HUES64 (cell line): ENCODE results near the gene CDK6.

Source experiments
- H3K27ac ChIP-seq: 2 replicates; pipeline ENCODE4 v1.7.0; 2013; ENCODE audit warnings: low read depth, low read length, inconsistent platforms
- H3K27me3 ChIP-seq: 2 replicates; pipeline ENCODE4 v1.6.1; 2013; ENCODE audit warnings: mild to moderate bottlenecking, low read length; ENCODE audit not compliant: insufficient read depth
- H3K36me3 ChIP-seq: 2 replicates; pipeline ENCODE4 v1.6.1; 2013; ENCODE audit warnings: mild to moderate bottlenecking, low read length; ENCODE audit not compliant: insufficient read depth
- H3K4me1 ChIP-seq: 2 replicates; pipeline ENCODE4 v1.6.1; 2013; ENCODE audit warnings: mild to moderate bottlenecking, low read length, moderate library complexity; ENCODE audit not compliant: insufficient read depth
- H3K4me3 ChIP-seq: 2 replicates; pipeline ENCODE4 v1.5.1; 2013; ENCODE audit warnings: mild to moderate bottlenecking, low read length, moderate library complexity
- H3K9ac ChIP-seq: 2 replicates; pipeline ENCODE4 v1.6.1; 2013; ENCODE audit warnings: mild to moderate bottlenecking, low read depth, low read length
- H3K9me3 ChIP-seq: 2 replicates; pipeline ENCODE4 v1.6.1; 2013; ENCODE audit warnings: low read depth, low read length; ENCODE audit not compliant: insufficient read depth
- WGBS: fragments of 150-250, 120-280 bp; methylation state at CpG from one replicate; pipeline ENCODE4 v1.1.7; 2013; ENCODE audit warnings: missing lambda C conversion rate; 5-methylcytosine and 5-hydroxymethylcytosine counted together

The CDK6 gene

DNA sequence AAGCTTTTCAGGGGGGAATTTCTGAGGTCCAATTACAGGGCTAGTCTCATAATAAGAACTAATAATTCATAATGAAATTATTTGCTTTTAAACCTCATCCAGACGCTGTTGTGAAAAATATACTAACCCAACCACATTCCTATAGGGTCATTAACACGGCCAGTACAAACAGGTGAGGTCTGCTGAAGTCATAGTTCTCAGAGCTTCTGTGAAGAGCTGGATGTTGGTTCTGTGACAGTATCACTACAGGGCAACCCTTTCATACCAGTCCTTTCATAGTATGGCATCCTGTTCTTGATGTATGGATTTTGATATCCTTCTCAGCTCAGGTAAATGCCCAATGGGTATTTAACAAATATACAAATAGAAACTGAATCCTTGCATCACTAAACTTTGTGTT is 183.8 kb downstream of the CDK6 start:
- 100% methylated on average over 2 of the region's 2 CpGs for WGBS
- Histone ChIP-seq H3K27ac (no peak overlapping the region), H3K4me1 (0 out of 2 replicates have a peak, but pooled peaks cover 4% of the 10 kb centered on the region)

DNA sequence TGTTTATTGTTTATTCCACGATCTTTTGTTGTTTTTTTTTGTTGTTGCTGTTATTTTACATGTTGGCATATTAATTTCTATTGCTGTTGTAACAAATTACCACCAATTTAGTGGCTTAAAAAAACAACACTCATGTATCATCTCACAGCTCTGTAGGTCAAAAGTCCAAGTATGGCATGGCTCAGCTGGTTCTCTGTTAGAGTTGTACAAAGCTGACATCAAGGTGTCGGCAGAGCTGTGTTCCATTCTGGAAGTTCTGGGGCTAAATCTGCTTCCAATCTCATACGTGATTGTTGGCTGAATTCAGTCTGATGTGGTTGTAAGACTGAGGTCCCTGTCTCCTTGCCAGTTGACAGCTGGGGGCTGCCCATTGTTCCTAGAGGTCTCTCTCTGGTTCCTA is 186.0 kb downstream of the CDK6 start:
- Histone ChIP-seq H3K27ac (no peak overlapping the region), H3K9ac (no peak overlapping the region), H3K4me3 (no peak overlapping the region), H3K36me3 (no peaks in the 10 kb centered on the region), H3K9me3 (no peaks in the 10 kb centered on the region), H3K4me1 (peaks cover 8% of the 10 kb centered on the region; the same call in 1 of the 2 replicates), H3K27me3 (no peaks in the 10 kb centered on the region)
- 84% methylated on average over 3 of the region's 3 CpGs for WGBS

More for the DNA sequence above, 183.8 kb downstream of the CDK6 start:
- Histone ChIP-seq H3K27me3 (no peaks in the 10 kb centered on the region), H3K9me3 (no peaks in the 10 kb centered on the region), H3K9ac (no peak overlapping the region), H3K4me3 (no peak overlapping the region), H3K36me3 (no peaks in the 10 kb centered on the region)

DNA sequence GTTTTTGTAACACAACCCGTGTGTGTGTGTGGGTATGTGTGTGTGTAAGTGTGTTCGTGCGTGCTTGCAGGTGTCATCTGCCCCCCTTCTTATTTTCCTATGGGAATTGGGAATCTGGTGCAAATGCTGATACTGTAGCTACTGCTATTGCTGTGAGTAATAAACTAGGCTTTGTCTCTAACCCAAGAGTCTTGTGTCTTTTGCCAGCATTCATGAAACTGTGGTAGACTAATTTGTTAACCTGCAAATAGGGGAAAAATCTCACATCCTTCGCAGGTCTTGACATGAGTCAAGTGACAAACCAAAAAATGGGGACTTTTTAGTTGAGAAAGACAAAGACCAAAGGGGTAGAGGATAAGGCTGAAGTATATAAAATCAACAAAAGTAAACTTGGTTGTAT is 188.3 kb downstream of the CDK6 start:
- peaks cover 11% of the 10 kb centered on the region; the same call in 1 of the 2 replicates for H3K4me1 ChIP-seq
- H3K9ac ChIP-seq, result no peak overlapping the region
- no peaks in the 10 kb centered on the region for H3K9me3 ChIP-seq
- no peak overlapping the region for H3K4me3 ChIP-seq
- H3K27me3 ChIP-seq, result no peaks in the 10 kb centered on the region
- H3K36me3 ChIP-seq, result no peaks in the 10 kb centered on the region
- H3K27ac ChIP-seq, result no peak overlapping the region
- 93% methylated on average over 4 of the region's 4 CpGs for WGBS

DNA sequence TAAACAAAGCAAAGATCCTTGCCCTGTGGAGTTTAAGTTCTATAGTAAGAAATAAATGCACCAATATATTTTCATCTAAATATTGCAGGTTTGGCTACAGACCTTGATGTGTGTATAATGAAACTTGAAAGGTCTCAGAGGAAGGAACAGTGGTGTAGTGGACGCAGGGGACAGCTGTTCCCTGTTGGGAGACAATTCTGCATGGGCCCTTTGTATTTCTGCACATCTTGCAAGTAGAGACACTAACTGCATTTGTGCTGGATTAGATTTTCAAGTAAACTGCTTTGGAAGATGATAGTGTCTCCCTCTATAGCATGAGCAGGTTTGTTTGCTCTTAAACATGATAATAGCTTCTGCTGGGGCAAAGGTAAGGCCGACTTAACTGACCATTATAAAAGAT is 188.7 kb downstream of the CDK6 start:
- Histone ChIP-seq H3K36me3 (no peaks in the 10 kb centered on the region), H3K27me3 (no peaks in the 10 kb centered on the region), H3K9me3 (no peaks in the 10 kb centered on the region), H3K4me3 (no peak overlapping the region), H3K9ac (no peak overlapping the region), H3K27ac (no peak overlapping the region), H3K4me1 (peaks cover 11% of the 10 kb centered on the region; the same call in 1 of the 2 replicates)
- WGBS, result 89% methylated on average over 2 of the region's 2 CpGs

DNA sequence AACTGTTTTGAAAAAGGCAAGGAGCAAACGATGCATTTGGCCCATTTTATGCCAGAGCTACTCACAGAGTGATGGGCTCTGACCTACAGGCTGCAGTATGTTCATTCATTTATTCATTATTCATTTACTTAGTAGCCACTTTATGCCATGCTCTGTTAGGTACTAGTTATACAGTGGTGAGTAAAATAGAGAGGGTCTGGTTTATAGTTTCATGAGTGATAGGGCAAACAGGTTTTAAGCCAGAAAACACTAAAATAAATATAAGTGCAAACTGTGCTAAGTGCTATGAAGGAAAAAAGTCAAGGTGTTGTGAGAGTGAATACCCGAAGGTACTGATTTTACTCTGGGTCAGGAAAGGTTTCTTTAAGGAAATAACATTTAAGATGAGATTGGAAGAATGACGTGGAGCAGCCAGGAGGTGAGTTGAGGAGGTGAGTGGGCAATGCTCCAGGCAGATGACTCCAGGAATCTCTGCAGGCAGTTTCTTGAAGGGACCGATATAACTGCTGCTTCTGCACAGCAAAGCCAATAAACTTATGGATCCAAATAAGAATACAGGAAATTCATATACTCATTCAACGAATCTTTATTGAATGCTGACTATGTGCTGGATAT is 189.3 kb downstream of the CDK6 start:
- Histone ChIP-seq H3K9me3 (no peaks in the 10 kb centered on the region), H3K9ac (no peak overlapping the region), H3K27ac (no peak overlapping the region), H3K36me3 (no peaks in the 10 kb centered on the region), H3K4me1 (peaks cover 11% of the 10 kb centered on the region; the same call in 1 of the 2 replicates), H3K4me3 (no peak overlapping the region), H3K27me3 (no peaks in the 10 kb centered on the region)
- WGBS, result 92% methylated on average over 4 of the region's 5 CpGs

DNA sequence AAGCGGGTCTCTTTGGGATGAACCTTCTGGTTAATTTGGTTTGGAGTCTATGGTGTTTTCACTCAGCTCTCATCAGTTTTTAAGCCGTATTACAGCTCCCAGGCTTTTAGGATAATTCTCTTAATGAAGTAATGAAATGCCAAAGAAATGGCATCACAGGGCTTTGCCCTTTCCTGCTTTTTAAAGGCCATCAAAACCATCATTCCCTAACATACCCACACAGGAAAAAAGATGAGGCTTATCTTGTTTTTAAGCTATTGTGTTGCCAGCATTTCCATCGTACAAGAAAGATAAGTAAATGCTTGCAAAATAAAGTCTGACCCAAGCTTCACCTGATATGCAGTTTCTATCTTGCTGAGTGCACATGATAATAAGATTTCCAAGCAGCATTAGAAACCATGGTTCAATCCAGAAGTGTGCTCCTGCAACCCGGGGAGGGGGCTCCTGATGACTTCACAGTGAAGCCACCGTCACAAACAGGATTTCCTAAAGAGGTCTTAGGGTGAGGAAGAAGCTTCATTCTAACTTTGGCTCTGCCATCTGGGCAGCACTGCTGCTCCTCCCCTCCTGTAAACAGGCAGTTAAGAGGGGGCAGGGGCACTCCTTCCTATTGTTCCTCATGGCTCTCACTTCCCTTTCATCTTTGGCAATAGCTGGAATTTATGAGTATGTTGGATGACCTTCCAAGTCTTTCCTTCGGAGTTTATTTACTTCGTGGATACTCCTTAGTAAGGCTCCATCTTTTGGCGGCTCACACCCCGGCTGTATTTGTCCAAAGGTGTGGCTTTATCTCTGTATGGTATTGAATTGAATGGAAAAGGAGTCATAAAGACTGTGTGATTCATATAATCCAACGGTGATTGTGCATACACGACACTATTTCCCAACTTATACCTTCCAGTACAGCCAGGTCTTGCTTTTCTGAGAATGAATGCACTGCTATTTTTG is 191.0 kb downstream of the CDK6 start:
- no peak overlapping the region for H3K27ac ChIP-seq
- H3K9ac ChIP-seq, result no peak overlapping the region
- no peak overlapping the region for H3K4me3 ChIP-seq
- no peaks in the 10 kb centered on the region for H3K36me3 ChIP-seq
- 86% methylated on average over 11 of the region's 11 CpGs for WGBS
- no peaks in the 10 kb centered on the region for H3K9me3 ChIP-seq
- H3K4me1 ChIP-seq, result peaks cover 11% of the 10 kb centered on the region; the same call in 1 of the 2 replicates
- H3K27me3 ChIP-seq, result no peaks in the 10 kb centered on the region

DNA sequence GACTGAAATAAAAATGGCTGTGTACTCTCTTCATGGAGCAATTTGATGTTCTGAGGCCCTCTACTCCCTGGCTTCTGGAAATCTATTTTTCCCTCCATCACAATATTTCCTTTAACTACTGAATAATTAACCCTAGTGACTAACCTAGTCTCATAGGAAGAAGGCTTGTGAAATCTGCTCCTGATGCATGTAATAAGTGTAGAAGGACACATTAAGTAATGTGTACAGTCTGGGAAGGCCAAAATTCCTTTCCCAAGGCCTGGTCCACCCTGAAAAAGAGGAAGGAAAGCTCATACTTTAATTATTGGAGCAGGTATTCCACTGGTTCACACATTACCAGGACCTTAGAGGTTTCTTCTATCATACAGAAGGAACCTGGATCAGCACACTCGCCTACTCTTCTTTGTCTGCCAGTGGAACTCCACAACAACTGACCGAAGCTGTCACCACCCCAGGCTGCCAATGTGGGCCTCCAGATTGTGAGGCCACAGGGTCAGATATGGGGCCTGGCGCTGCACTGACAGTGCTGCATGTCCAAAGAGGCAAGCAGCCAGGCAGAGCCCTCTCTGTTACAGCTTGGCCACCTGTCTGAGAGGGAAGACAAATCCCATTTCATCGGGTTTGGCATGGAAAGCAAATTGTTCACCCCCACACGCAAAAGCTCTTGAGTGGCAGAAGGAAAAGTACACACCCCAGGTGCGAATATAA is 191.8 kb downstream of the CDK6 start:
- H3K9me3 ChIP-seq, result no peaks in the 10 kb centered on the region
- H3K9ac ChIP-seq, result no peak overlapping the region
- peaks cover 11% of the 10 kb centered on the region; the same call in 1 of the 2 replicates for H3K4me1 ChIP-seq
- WGBS, result 93% methylated on average over 6 of the region's 6 CpGs
- no peaks in the 10 kb centered on the region for H3K36me3 ChIP-seq
- no peak overlapping the region for H3K4me3 ChIP-seq
- H3K27me3 ChIP-seq, result no peaks in the 10 kb centered on the region
- no peak overlapping the region for H3K27ac ChIP-seq

DNA sequence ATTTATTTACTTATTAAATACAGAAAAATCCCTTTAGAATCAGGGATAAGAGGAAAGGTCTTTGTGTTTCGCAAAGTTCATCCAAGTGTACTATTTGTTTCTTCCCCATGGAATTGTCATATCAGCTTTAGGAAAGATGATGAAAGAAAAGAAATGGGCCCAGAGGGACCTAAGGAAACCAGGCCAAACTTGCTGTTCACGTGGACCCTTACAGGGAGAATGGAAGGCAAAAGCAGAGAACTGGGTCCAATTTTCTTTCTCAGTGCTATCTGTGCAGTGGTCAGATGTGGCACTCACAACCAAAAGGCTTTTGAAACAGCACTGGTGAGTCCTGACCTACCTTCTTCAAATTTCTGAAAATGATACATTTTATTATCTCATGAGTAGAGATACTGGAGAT is 192.6 kb downstream of the CDK6 start:
- no peak overlapping the region for H3K4me3 ChIP-seq
- H3K9ac ChIP-seq, result no peak overlapping the region
- 84% methylated on average over 2 of the region's 2 CpGs for WGBS
- H3K4me1 ChIP-seq, result peaks cover 11% of the 10 kb centered on the region; the same call in 1 of the 2 replicates
- H3K36me3 ChIP-seq, result no peaks in the 10 kb centered on the region
- H3K27me3 ChIP-seq, result no peaks in the 10 kb centered on the region
- no peaks in the 10 kb centered on the region for H3K9me3 ChIP-seq
- H3K27ac ChIP-seq, result no peak overlapping the region

DNA sequence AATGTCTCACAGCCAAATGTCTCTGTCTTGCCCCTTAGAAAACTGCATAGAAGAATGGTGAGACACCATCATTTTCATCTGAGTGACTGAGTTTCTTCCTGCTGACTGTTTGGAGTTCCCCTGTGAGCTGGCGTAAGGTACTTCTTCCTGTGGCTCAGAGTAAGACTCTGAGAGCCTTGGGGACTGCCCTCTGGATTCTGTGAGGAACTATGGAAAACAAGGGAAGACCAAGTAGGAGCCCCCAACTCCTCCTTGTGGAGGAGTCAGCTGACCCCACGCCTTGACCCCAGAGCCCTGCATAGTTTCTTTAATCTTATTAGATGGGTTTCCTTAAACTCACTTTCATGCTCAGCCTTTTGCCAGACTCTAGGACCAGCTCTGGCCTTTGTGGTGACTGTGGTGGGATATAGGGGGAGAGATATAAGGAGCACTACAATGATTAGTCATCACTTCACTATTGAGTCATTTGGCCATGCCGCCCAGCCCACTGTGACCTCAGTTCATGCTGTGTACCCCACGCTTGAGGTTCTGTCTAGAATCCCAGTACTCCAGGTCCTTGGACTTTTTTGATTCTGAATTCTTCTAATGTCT is 194.4 kb downstream of the CDK6 start:
- no peak overlapping the region for H3K9ac ChIP-seq
- H3K36me3 ChIP-seq, result no peaks in the 10 kb centered on the region
- H3K4me3 ChIP-seq, result no peak overlapping the region
- H3K9me3 ChIP-seq, result no peaks in the 10 kb centered on the region
- WGBS, result 89% methylated on average over 4 of the region's 4 CpGs
- no peak overlapping the region for H3K27ac ChIP-seq
- no peaks in the 10 kb centered on the region for H3K27me3 ChIP-seq
- peaks cover 7% of the 10 kb centered on the region; the same call in 1 of the 2 replicates for H3K4me1 ChIP-seq

DNA sequence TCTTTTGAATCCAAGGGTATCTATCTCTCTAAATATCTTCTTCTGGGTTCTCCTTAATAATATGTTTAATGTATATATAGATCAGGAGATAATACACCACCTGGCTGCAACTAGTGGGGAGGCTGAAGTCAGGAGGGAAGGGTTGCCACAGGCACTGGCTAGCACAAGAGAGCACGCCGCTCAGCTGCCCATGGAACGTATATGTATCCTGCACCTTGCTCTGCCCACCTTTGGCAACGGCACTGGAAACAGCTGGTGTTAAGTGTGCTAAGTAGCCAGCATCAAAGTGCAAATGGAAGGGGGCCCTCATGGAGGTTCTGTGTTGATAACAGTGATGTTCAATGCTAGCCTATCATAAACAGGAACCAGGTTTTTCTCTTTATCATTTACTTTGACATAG is 196.4 kb downstream of the CDK6 start:
- H3K9ac ChIP-seq, result no peak overlapping the region
- 94% methylated on average over 4 of the region's 4 CpGs for WGBS
- no peaks in the 10 kb centered on the region for H3K36me3 ChIP-seq
- H3K4me3 ChIP-seq, result no peak overlapping the region
- H3K27ac ChIP-seq, result no peak overlapping the region
- H3K4me1 ChIP-seq, result peaks cover 9% of the 10 kb centered on the region
- no peaks in the 10 kb centered on the region for H3K9me3 ChIP-seq
- H3K27me3 ChIP-seq, result no peaks in the 10 kb centered on the region
